GM12878 (cell line): ENCODE data around the gene TNFRSF8. TPM values are rescaled to one million over a fixed set of nuclear protein-coding genes. Genes with fewer than 3 reads are reported as not detected.

Experiments
- ATF2 ChIP-seq: IDR thresholded peaks from 2 replicates; pipeline ENCODE4 v1.6.1; 2012; ENCODE audit warnings: low read length, inconsistent platforms
- BCL11A ChIP-seq: IDR thresholded peaks from 2 replicates; pipeline ENCODE4 v1.6.1; 2011; ENCODE audit warnings: low read depth, low read length
- CBX5 ChIP-seq: sonication (generic); IDR thresholded peaks from 2 replicates; pipeline ENCODE4 v1.6.1; 2016; ENCODE audit warnings: low read depth, moderate library complexity, mild to moderate bottlenecking, inconsistent platforms
- CHD4 ChIP-seq: fragments of 200-600 bp; sonication (generic); IDR thresholded peaks from 2 replicates; pipeline ENCODE4 v1.6.1; 2016; ENCODE audit warnings: mild to moderate bottlenecking
- ETV6 ChIP-seq, 2 experiments: fragments of 450-650 bp in 1 of 2; IDR thresholded peaks in 1 of 2; conservative IDR thresholded peaks in 1 of 2; 2 replicates each; pipeline ENCODE4 v1.6.1; 2014; ENCODE audit warnings: antibody characterized with exemption in 1 of 2, borderline replicate concordance in 1 of 2, low read depth in 1 of 2, mild to moderate bottlenecking in 1 of 2, moderate library complexity in 1 of 2
- FOXM1 ChIP-seq: IDR thresholded peaks from 2 replicates; pipeline ENCODE4 v1.6.1; 2012; ENCODE audit warnings: low read depth, mild to moderate bottlenecking, inconsistent platforms, low read length, moderate library complexity
- HDGF ChIP-seq: fragments of 450-650 bp; IDR thresholded peaks from 2 replicates; pipeline ENCODE4 v1.6.1; 2016; ENCODE audit warnings: antibody characterized with exemption
- IRF5 ChIP-seq: fragments of 450-650 bp; IDR thresholded peaks from 2 replicates; pipeline ENCODE4 v1.6.1; 2017; ENCODE audit warnings: borderline replicate concordance
- MLLT1 ChIP-seq: fragments of 450-650 bp; IDR thresholded peaks from 2 replicates; pipeline ENCODE4 v1.6.1; 2016; ENCODE audit warnings: mild to moderate bottlenecking
- NFIC ChIP-seq: IDR thresholded peaks from 2 replicates; pipeline ENCODE4 v1.6.1; 2012; ENCODE audit warnings: low read depth, mild to moderate bottlenecking, inconsistent platforms, low read length, moderate library complexity
- NR2C2 ChIP-seq: IDR thresholded peaks from 2 replicates; pipeline ENCODE4 v1.6.1; 2011; ENCODE audit warnings: borderline replicate concordance, low read depth; ENCODE audit not compliant: control insufficient read depth, insufficient read length
- NRF1 ChIP-seq: conservative IDR thresholded peaks from 2 replicates; pipeline ENCODE4 v1.6.1; 2011; ENCODE audit warnings: mild to moderate bottlenecking, low read depth, low read length, improper control_type of control experiment
- POU2F2 ChIP-seq: IDR thresholded peaks from 3 replicates; pipeline ENCODE4 v1.6.1; 2011; ENCODE audit warnings: low read depth, mild to moderate bottlenecking, low read length, borderline replicate concordance
- RAD21 ChIP-seq: IDR thresholded peaks from 2 replicates; pipeline ENCODE4 v1.6.1; 2011; ENCODE audit warnings: mild to moderate bottlenecking, low read depth, low read length, moderate library complexity; ENCODE audit not compliant: insufficient read depth
- RCOR1 ChIP-seq: conservative IDR thresholded peaks from 2 replicates; pipeline ENCODE4 v1.6.1; 2012; ENCODE audit warnings: low read depth, low read length, improper control_type of control experiment
- SMARCA5 ChIP-seq: fragments of 450-650 bp; IDR thresholded peaks from 2 replicates; pipeline ENCODE4 v1.6.1; 2017; ENCODE audit warnings: mild to moderate bottlenecking
- polyA plus RNA-seq, 11 experiments: library from polyadenylated mRNA; depleted of rRNA in 4 of 11; unstranded in 6 of 11; stranded (reverse) in 5 of 11; fragments of >200 nt; fragmentation: Nextera tagmentation in 4 of 11; fragmentation: Illumina TruSeq in 1 of 11; extraction: Ambion mirVana in 4 of 11; extraction: Trizol in 1 of 11; gene quantifications; 1 replicate in 1 of 11; 2 replicates in 10 of 11; pipeline versions ENCODE4 v1.2.1 to v1.2.3, GENCODE V29; 2011 to 2016; ENCODE audit warnings: inconsistent platforms in 2 of 11, missing spikeins in 2 of 11, low read depth in 1 of 11
- total RNA-seq, 4 experiments: library from RNA; depleted of rRNA in 3 of 4; stranded (reverse); fragments of >200 nt in 3 of 4; fragmentation: Illumina TruSeq in 1 of 4; extraction: Trizol in 1 of 4; gene quantifications; 2 replicates each; pipeline versions ENCODE4 v1.2.1 to v1.2.3, GENCODE V29; 2013 to 2021
- TF ChIP-seq, protein P1 (sequence below): IDR thresholded peaks from 2 replicates; pipeline ENCODE4 v1.6.1; 2012; ENCODE audit warnings: mild to moderate bottlenecking, low read depth, low read length
- TF ChIP-seq, protein P2 (sequence below): fragments of 450-650 bp; IDR thresholded peaks from 2 replicates; pipeline ENCODE4 v1.6.1; 2018; ENCODE audit warnings: mild to moderate bottlenecking, low read depth, moderate library complexity; ENCODE audit not compliant: partially characterized antibody

Gene TNFRSF8
- total and polyA plus RNA-seq, 10 of the 15 experiments (the other 5 are each of a cell fraction or from before 2014, with no cell fraction given): 9.8 to 114 (median 58.8) TPM

DNA sequence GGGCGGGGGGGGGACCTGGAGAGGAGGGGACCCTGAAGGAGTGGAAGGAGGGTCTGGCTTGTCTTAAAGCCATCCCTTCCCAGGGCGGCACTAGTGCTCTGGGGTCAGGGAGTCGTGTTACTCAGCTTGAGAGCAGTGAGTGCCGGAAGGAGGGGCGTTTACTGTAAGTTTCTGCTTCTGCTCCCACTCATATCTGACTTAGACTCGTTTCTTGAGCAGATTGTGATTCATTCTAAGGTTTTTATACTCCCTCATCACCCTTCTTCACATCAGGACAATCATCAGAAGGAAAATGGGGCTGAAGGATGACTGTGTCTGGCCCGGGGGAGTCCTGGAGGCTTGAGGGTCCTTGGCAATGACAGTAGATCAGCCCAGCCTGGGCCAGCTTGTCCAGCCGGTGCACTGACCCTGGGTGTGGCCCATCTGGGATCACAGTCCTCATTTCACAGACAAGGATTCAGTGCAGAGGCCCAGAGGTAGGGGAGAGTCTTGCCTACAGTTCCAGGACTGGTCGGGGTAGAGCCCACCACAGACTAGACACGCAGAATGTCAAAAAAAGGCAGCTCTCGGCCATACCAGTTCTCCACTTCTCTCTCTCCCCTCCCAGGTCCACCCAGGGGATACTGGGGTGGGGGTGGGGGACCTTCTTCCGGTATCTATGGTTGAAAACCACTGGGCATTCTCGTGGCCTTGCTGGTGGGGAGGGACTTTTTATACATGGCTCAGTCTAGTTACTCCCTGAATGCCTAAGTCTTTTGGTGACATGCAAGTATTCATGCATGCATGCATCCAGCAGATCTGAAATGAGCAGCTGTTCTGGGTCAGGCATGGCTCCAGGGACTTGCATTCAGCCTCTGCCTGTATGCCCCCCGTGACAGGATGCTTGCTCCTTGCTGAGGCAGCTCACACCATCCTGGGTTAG, 5.1 kb downstream of the TNFRSF8 start (continued):
- TF ChIP-seq, protein P1, sequence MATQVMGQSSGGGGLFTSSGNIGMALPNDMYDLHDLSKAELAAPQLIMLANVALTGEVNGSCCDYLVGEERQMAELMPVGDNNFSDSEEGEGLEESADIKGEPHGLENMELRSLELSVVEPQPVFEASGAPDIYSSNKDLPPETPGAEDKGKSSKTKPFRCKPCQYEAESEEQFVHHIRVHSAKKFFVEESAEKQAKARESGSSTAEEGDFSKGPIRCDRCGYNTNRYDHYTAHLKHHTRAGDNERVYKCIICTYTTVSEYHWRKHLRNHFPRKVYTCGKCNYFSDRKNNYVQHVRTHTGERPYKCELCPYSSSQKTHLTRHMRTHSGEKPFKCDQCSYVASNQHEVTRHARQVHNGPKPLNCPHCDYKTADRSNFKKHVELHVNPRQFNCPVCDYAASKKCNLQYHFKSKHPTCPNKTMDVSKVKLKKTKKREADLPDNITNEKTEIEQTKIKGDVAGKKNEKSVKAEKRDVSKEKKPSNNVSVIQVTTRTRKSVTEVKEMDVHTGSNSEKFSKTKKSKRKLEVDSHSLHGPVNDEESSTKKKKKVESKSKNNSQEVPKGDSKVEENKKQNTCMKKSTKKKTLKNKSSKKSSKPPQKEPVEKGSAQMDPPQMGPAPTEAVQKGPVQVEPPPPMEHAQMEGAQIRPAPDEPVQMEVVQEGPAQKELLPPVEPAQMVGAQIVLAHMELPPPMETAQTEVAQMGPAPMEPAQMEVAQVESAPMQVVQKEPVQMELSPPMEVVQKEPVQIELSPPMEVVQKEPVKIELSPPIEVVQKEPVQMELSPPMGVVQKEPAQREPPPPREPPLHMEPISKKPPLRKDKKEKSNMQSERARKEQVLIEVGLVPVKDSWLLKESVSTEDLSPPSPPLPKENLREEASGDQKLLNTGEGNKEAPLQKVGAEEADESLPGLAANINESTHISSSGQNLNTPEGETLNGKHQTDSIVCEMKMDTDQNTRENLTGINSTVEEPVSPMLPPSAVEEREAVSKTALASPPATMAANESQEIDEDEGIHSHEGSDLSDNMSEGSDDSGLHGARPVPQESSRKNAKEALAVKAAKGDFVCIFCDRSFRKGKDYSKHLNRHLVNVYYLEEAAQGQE: no peak
- TF ChIP-seq ATF2: peak; percentile 77
- no peak for TF ChIP-seq RAD21
- TF ChIP-seq BCL11A: peak; percentile 31; the same call in 1 of the 2 replicates
- TF ChIP-seq NR2C2: no peak
- TF ChIP-seq, protein P2, sequence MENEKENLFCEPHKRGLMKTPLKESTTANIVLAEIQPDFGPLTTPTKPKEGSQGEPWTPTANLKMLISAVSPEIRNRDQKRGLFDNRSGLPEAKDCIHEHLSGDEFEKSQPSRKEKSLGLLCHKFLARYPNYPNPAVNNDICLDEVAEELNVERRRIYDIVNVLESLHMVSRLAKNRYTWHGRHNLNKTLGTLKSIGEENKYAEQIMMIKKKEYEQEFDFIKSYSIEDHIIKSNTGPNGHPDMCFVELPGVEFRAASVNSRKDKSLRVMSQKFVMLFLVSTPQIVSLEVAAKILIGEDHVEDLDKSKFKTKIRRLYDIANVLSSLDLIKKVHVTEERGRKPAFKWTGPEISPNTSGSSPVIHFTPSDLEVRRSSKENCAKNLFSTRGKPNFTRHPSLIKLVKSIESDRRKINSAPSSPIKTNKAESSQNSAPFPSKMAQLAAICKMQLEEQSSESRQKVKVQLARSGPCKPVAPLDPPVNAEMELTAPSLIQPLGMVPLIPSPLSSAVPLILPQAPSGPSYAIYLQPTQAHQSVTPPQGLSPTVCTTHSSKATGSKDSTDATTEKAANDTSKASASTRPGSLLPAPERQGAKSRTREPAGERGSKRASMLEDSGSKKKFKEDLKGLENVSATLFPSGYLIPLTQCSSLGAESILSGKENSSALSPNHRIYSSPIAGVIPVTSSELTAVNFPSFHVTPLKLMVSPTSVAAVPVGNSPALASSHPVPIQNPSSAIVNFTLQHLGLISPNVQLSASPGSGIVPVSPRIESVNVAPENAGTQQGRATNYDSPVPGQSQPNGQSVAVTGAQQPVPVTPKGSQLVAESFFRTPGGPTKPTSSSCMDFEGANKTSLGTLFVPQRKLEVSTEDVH: no peak
- peak; percentile 72 for TF ChIP-seq POU2F2
- TF ChIP-seq NRF1: no peak
- no peak for TF ChIP-seq CHD4
- no peak for TF ChIP-seq RCOR1
- TF ChIP-seq MLLT1: peak; percentile 29; the same call in 1 of the 2 replicates
- TF ChIP-seq HDGF: peak; percentile 28
- TF ChIP-seq IRF5: no peak
- peak; percentile 83; the same call in 1 of the 2 replicates for TF ChIP-seq FOXM1
- peak; percentile 85 for TF ChIP-seq SMARCA5
- no peak for TF ChIP-seq CBX5
- TF ChIP-seq ETV6 (conservative IDR thresholded peaks at IDR 0.05 in 1 of 2, IDR thresholded peaks at IDR 0.05 in 1 of 2; ENCODE audit: borderline replicate concordance in 1 of 2, low read depth in 1 of 2): peak in 1 of 2 experiments; percentile 69; a peak in 2 of 4 replicates
- peak; percentile 88 for TF ChIP-seq NFIC
